Measurements from ENCODE around the gene GULP1. TPM values are rescaled to one million over a fixed set of nuclear protein-coding genes. Genes with fewer than 3 reads are reported as not detected.
A peak's percentile ranks its signal among the peaks of the same experiment; 100 is the strongest.

The GULP1 gene
- polyA plus RNA-seq, 1 donor: 19.5 TPM

- DNase-seq (ENCODE audit: low read depth): no peak
Measured at GRCh38 chr2:188322569-188323551, 31.2 kb downstream of the GULP1 start.

- DNase-seq (ENCODE audit: low read depth): no peak
Measured at GRCh38 chr2:188324067-188324466, 32.4 kb downstream of the GULP1 start.

- no peak for DNase-seq (ENCODE audit: low read depth)
Measured at GRCh38 chr2:188326290-188326668, 34.6 kb downstream of the GULP1 start.

GRCh38 chr2:188326669-188327301 lies 35.1 kb downstream of the GULP1 start:
- DNase-seq (ENCODE audit: low read depth): no peak

- DNase-seq (ENCODE audit: low read depth): no peak
Measured at GRCh38 chr2:188327518-188328213, 36.0 kb downstream of the GULP1 start.

- no peak for DNase-seq (ENCODE audit: low read depth)
Measured at GRCh38 chr2:188328419-188328818, 36.7 kb downstream of the GULP1 start.

GRCh38 chr2:188330316-188331053 lies 38.8 kb downstream of the GULP1 start:
- DNase-seq (ENCODE audit: low read depth): no peak

- DNase-seq (ENCODE audit: low read depth): no peak
Measured at GRCh38 chr2:188332619-188333018, 40.9 kb downstream of the GULP1 start.

GRCh38 chr2:188333751-188334524 lies 42.3 kb downstream of the GULP1 start:
- peak; percentile 16 for DNase-seq (ENCODE audit: low read depth)

- no peak for DNase-seq (ENCODE audit: low read depth)
Measured at GRCh38 chr2:188338463-188338862, 46.8 kb downstream of the GULP1 start.

- DNase-seq (ENCODE audit: low read depth): no peak
Measured at GRCh38 chr2:188340257-188340656, 48.6 kb downstream of the GULP1 start.

GRCh38 chr2:188345020-188345419 lies 53.3 kb downstream of the GULP1 start:
- DNase-seq (ENCODE audit: low read depth): no peak

- DNase-seq (ENCODE audit: low read depth): no peak
Measured at GRCh38 chr2:188345426-188345825, 53.8 kb downstream of the GULP1 start.

- DNase-seq (ENCODE audit: low read depth): no peak
Measured at GRCh38 chr2:188345831-188346458, 54.3 kb downstream of the GULP1 start.

- no peak for DNase-seq (ENCODE audit: low read depth)
Measured at GRCh38 chr2:188349019-188349418, 57.3 kb downstream of the GULP1 start.

- DNase-seq (ENCODE audit: low read depth): no peak
Measured at GRCh38 chr2:188353282-188353681, 61.6 kb downstream of the GULP1 start.

GRCh38 chr2:188360485-188361263 lies 69.0 kb downstream of the GULP1 start:
- no peak for DNase-seq (ENCODE audit: low read depth)

- DNase-seq (ENCODE audit: low read depth): no peak
Measured at GRCh38 chr2:188364033-188364630, 72.5 kb downstream of the GULP1 start.

GRCh38 chr2:188365058-188365641 lies 73.5 kb downstream of the GULP1 start:
- DNase-seq (ENCODE audit: low read depth): no peak
